ENCODE results near the gene SYT17.

Gene SYT17

GRCh38 chr16:19138601-19139000 is 29.4 kb upstream of the SYT17 start:
- DNase-seq (no peak), ATAC-seq (no peak)

DNA sequence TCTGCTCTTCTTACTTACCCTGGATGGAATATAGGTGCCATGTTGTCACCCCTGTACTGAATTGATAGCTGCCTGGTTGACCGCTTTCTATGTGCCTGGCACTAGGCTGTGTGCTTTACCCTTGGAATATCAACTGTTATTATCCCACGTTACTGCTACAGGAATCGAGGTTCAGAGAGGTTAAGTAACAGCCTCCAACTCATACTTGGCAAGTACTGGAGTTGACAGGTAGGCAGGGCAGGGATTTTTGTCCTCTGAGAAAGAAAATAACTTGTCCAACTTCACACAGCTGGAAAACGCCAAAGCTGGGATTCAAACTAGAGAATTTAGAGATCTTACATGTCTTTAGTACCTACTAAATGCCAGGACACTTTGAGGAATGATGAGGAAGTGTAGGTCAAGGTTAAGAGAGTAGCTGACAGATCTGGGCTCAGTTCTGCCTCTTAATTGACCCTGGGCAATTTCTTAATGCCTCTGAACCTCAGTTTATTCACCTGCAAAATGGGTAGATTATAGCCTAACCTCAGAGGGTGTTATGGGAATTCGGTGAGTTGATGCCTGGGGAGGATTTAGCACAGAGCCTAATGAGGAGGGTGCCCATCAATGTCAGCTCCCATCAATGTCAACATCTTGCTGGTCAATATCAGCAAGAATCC is 28.5 kb upstream of the SYT17 start:
- DNase-seq (no peak), ATAC-seq (no peak)

- ATAC-seq (no peak), DNase-seq (no peak)
Observed at GRCh38 chr16:19140396-19140795, 27.6 kb upstream of the SYT17 start.

GRCh38 chr16:19142939-19143598 is 25.0 kb upstream of the SYT17 start:
- ATAC-seq, result no peak
- no peak for DNase-seq

GRCh38 chr16:19143599-19143956 is 24.5 kb upstream of the SYT17 start:
- DNase-seq (no peak), ATAC-seq (no peak)

- DNase-seq (no peak), ATAC-seq (no peak)
Observed at GRCh38 chr16:19145010-19145409, 23.0 kb upstream of the SYT17 start.

DNA sequence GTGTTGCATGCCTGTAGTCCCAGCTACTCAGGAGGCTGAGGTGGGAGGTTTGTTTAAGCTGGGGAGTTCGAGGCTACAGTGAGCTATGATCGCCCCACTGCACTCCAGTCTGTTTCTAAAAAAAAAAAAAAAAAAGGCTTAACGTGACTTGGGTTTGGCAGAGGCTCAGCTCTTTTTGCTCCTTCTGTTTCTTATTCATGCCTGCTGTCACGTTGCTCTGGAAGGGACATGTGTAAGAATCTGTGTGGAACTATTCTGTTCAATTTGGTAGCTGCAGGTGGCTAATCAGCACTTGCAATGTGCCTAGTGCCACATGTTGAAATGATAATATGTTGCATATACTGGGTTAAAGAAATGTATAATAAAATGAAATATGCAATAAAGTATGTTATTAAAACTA is 20.9 kb upstream of the SYT17 start:
- ATAC-seq (no peak), DNase-seq (no peak)

- no peak for DNase-seq
- no peak for ATAC-seq
Observed at GRCh38 chr16:19147627-19148026, 20.4 kb upstream of the SYT17 start.

GRCh38 chr16:19148189-19148588 is 19.9 kb upstream of the SYT17 start:
- no peak for DNase-seq
- ATAC-seq, result no peak

DNA sequence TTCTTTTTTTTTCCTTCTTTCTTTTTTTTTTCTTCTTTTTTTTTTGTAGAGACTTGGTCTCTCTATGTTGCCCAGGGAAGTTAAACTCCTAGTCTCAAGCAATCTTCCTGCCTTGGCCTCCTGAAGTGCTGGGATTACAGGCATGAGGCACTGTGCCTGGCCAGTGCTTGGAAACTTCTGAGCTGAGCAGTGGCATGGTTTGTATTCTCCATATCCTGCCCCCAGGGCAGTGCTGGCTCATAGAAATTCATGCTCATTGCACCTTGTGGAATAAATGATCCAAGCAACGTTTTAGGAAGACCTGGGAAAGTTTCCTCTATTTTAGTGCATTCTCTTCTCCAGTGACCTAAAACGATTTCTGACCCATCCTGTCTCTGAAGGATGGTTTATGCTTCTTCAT is 16.7 kb upstream of the SYT17 start:
- no peak for DNase-seq

DNA sequence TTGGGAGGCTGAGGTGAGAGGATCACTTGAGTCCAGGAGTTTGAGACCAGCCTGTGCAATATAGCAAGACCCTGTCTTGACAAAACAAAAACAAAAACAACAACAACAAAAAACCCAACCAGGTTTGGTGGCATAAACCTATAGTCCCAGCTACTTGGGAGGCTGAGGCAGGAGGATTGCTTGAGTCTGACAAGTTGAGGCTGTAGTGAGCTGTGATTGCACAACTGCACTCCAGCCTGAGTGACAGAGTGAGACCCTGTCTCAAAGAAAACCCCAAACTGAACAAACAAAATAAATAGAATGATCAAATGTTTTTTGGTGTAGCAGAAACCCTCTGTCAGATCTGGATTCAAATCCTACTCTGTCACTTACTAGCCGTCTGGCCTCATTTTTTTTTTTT is 16.0 kb upstream of the SYT17 start:
- ATAC-seq (no peak), DNase-seq (no peak)

More for the DNA sequence above, 16.7 kb upstream of the SYT17 start:
- no peak for ATAC-seq

- DNase-seq (no peak), ATAC-seq (no peak)
Observed at GRCh38 chr16:19153876-19154275, 14.2 kb upstream of the SYT17 start.

GRCh38 chr16:19162085-19162484 is 6.0 kb upstream of the SYT17 start:
- DNase-seq, result no peak
- no peak for ATAC-seq

GRCh38 chr16:19163215-19163614 is 4.8 kb upstream of the SYT17 start:
- DNase-seq, result no peak
- no peak for ATAC-seq

GRCh38 chr16:19164285-19164684 is 3.8 kb upstream of the SYT17 start:
- no peak for DNase-seq

DNA sequence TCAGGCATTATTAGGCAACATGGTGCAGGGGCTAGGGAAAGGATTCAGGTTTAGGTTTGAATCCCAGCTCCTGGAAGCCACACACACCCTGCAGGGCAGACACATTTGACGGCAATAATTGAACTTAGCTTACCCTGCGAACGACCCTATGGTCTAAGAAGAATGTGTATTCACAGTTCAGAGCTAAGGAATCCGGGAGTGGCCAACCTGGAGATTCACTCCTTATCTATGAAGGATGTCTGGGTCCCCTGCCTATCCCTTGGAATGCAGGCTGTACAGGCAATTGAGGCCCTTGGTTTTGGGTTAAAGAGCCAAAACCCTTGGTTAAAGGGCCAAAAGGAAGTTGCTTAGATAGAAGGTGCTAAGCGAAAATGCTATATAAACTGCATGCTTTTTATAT is 2.9 kb upstream of the SYT17 start:
- DNase-seq (no peak), ATAC-seq (no peak)

More at GRCh38 chr16:19164285-19164684, 3.8 kb upstream of the SYT17 start:
- ATAC-seq, result no peak

- DNase-seq (no peak), ATAC-seq (no peak)
Observed at GRCh38 chr16:19166500-19166899, 1.5 kb upstream of the SYT17 start.

DNA sequence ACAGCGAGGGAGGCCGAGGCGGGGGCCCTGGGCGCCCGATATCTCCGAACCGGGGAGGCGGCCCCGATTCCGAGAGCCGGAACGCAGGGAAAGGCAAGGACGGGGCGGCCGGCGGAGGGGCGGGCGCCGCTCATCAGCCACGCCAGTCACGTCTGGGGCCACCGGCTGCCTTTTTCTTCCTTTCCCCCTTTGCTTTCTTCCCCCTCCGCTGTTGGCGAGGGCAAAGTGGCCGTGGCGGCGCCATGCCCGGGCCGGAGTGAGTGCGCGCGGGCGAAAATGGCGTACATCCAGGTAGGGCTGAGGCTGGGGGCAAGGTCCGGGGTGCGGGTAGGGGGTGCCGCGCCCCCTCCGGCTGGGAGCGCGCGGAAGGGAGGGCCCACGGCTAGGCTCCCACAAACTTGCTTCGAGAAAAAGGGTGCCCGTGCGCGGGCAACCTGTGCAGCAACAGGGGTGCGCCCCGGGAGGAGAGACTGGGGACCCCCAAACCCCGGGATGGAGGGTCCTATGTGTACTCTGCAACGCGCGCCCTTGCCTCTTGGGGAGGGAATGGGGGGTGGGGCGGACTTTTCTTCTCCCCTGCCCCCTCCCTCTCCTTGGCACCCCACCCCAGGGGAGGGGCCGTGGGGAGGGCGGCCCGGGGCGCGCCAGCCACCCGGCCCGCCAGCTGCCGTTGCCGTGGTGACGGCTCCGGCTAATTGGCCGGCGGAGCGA is 486 bp downstream of the SYT17 start:
- DNase-seq (no peak), ATAC-seq (no peak)

GRCh38 chr16:19169082-19169639 is 1.1 kb downstream of the SYT17 start:
- no peak for DNase-seq
- ATAC-seq, result no peak

DNA sequence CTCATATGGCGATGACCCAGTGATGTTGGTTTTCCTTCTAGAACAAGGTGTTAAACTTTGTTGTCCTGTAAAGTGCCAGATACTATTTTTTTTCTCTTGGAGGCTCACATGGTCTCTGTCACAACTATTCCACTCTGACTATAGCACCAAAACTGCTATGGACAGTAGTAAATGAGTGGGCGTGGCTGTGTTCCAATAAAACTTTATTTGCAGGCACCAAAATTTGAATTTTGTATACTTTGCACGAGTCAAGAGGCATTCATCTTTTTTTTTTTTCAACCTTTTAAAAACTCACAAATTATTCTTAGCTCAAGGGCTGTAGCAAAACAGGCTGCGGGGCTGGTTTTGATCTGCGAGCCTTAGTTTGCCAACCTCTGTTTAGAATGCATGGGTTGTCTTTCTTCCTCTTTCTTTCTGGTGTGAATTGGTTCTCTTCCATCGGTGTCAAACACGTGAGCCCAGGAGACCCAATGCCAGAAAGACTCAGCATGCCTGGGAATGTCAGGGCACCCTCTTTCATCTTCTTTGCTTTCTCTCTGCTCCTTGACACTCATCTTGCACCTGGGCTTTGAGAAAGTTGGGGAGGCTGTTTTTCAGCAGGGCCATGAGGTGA is 2.1 kb downstream of the SYT17 start:
- DNase-seq (no peak), ATAC-seq (no peak)

DNA sequence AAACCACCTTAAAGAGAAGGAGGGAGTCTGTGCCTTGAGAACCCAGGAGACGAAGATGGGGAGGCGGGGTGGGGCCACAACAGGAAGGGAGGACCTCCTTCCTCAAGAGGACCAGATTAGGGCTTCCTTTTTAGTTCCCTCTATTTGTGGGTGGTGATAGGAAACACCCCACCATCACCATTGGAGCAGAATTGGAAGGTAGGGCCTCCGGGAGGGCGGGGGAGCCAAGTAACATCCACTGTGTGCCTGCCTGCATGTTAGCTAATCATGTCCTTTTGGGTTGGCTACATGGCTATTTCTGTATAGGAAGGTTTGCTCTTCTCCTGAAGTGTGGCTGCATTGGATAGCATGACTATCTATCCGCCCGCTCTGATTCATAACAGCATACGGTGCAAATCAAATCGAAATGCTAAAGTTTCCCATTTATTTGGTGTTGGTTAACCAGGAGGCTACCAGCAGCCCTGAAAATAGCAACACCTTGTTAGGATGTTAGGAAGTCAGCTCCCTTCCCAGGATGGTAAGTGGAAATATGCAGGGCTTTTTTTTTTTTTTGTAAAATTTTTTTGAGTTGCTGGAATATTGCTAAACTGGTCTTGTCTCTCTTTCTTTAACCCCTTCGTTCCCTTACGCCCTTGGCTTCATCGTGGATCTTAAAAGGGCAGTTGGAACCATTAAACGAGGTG is 4.2 kb downstream of the SYT17 start:
- no peak for ATAC-seq
- no peak for DNase-seq

DNA sequence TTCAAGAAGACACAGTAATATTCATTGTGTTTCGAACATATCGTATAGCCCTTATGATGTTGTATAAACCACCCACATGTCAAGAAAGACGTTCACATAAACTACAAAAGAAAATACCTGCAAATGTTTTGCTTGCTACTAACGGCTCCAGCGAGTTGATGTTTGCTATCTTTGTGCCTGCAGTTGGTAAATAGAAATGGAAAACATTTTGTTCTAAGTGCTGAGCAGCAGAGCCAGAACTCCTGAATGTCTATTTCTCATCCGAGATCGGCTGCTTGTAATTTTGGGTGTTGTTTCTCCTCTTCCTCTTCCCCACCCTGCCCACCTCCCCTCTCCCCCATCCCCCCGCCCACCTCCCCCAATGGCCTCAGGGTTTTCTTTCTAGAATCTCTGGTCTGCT is 5.0 kb downstream of the SYT17 start:
- DNase-seq (no peak), ATAC-seq (no peak)

All from stimulated activated naive CD8-positive, alpha-beta T cell treated with anti-CD3 and anti-CD28 coated beads, Interleukin-15, Interleukin-2, amounts not matched to agents 100 U/mL and 50 U/mL, for 24 hours (primary cell).